Measurements from ENCODE around the gene FAM83F. TPM values are rescaled to one million over a fixed set of nuclear protein-coding genes. Genes with fewer than 3 reads are reported as not detected.

The FAM83F gene
- total and polyA plus RNA-seq, 3 donors from 2014 or later = 30.2 to 57.7 (median 41.1) TPM

DNA sequence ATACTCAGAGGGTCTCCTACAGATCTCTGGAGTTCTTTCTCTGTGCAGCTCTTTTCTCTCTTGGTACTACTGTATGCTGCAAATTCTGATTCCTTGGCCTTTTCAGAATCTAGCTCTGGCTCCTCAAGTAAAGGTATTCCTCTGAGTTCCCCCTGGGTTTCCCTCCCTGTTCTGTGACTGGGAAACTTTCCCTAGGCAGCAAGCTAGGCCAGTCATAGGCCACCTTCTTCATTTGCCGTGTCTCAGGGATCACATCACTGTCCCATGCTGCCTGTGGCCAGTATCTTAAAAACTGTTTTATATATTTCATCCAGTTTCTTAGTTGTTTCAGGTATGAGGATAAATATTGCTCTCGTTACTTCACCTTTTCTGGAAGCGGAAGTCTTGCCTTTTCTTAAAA, 71.2 kb downstream of the FAM83F start:
- no peak overlapping the region for H3K27ac ChIP-seq
- TF ChIP-seq POLR2A (IDR thresholded peaks at IDR 0.05) = no peak
- TF ChIP-seq, protein P1, sequence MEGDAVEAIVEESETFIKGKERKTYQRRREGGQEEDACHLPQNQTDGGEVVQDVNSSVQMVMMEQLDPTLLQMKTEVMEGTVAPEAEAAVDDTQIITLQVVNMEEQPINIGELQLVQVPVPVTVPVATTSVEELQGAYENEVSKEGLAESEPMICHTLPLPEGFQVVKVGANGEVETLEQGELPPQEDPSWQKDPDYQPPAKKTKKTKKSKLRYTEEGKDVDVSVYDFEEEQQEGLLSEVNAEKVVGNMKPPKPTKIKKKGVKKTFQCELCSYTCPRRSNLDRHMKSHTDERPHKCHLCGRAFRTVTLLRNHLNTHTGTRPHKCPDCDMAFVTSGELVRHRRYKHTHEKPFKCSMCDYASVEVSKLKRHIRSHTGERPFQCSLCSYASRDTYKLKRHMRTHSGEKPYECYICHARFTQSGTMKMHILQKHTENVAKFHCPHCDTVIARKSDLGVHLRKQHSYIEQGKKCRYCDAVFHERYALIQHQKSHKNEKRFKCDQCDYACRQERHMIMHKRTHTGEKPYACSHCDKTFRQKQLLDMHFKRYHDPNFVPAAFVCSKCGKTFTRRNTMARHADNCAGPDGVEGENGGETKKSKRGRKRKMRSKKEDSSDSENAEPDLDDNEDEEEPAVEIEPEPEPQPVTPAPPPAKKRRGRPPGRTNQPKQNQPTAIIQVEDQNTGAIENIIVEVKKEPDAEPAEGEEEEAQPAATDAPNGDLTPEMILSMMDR (IDR thresholded peaks at IDR 0.05) = no peak
- H3K27me3 ChIP-seq = no peaks in the 10 kb centered on the region
- intact Hi-C loops (cut with DNase I; ENCODE audit: low total_unique reads) = no loop called here
- no peak for DNase-seq
- no peaks in the 10 kb centered on the region for H3K9me3 ChIP-seq
- WGBS, 2 donors = 80 to 87% methylated on average over 3 of the region's 3 CpGs
- H3K4me3 ChIP-seq = no peak overlapping the region
- H3K4me1 ChIP-seq = no peaks in the 10 kb centered on the region
- H3K36me3 ChIP-seq (ENCODE audit: low read depth, missing control alignments) = no peaks in the 10 kb centered on the region

DNA sequence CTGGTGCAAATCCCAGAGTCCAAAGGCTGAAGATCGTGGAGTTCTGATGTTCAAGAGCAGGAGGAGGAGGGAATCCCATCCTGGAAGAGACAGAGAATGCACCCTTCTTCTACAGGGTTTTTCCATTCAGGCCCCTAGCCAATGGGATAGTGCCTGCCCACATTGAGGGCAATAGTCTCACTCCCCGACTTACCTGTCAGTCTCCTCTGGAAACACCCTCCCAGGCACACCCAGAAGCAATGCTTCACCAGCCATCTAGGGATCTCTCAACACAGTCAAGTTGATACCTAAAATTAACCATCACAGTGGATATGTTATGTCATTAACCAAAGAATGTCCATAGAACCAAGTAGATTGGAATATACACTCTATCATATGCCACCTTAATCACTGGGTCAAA, 72.9 kb downstream of the FAM83F start:
- DNase-seq = no peak
- intact Hi-C loops (cut with DNase I; ENCODE audit: low total_unique reads) = no loop called here
- H3K27me3 ChIP-seq = no peaks in the 10 kb centered on the region
- no peak overlapping the region for H3K4me3 ChIP-seq
- no peak for TF ChIP-seq POLR2A (IDR thresholded peaks at IDR 0.05)
- TF ChIP-seq, protein P1 (IDR thresholded peaks at IDR 0.05) = no peak
- no peaks in the 10 kb centered on the region for H3K36me3 ChIP-seq (ENCODE audit: low read depth, missing control alignments)
- H3K27ac ChIP-seq = no peak overlapping the region
- H3K4me1 ChIP-seq = no peaks in the 10 kb centered on the region
- WGBS, 2 donors = 71 to 78% methylated on average over 2 of the region's 2 CpGs
- H3K9me3 ChIP-seq = no peaks in the 10 kb centered on the region

DNA sequence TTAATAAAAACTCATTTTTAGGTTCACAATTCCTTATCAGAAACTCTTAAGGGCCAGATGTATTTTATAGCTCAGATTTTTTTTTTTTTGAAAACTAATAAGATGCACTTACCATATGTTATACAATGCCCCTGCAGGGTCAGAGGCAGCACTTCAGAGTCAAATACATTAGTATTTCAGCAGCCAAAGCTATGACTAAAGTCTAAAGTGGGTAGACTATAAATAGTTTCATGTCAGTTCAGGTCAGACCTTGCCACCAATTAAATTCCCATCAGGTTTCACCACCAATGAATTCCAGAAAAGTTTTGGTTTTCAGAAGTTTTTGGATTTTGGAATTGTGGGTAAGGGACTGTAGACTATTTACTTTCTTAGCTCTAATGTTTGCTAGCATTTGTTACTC, 75.9 kb downstream of the FAM83F start:
- DNase-seq = no peak
- Histone ChIP-seq H3K4me1 (no peaks in the 10 kb centered on the region), H3K27me3 (no peaks in the 10 kb centered on the region), H3K36me3 (ENCODE audit: low read depth, missing control alignments) (no peaks in the 10 kb centered on the region), H3K9me3 (no peaks in the 10 kb centered on the region), H3K4me3 (no peak overlapping the region), H3K27ac (no peak overlapping the region)
- TF ChIP-seq POLR2A (IDR thresholded peaks at IDR 0.05) = no peak
- TF ChIP-seq, protein P1 (IDR thresholded peaks at IDR 0.05) = no peak
- intact Hi-C loops (cut with DNase I; ENCODE audit: low total_unique reads) = no loop called here

DNA sequence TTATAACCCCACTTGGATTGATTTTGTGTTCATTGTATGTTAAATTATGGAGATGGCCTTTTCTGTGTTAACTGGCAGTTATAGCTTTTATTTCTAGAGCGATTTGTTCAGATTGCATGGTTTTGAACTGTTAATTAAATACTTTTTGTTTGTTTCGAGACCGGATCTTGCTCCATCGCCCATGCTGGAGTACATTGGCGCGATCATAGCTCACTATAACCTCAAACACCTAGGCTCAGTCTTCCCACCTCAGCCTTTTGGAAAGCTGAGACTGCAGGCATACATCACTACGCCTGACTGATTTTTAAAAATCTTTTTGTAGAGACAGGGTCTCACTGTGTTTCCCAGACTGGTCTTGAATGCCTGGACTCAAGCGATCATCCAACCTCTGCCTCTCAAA, 77.0 kb downstream of the FAM83F start:
- intact Hi-C loops (cut with DNase I; ENCODE audit: low total_unique reads) = no loop called here

More for the DNA sequence above, 77.0 kb downstream of the FAM83F start:
- Histone ChIP-seq H3K4me1 (no peaks in the 10 kb centered on the region), H3K9me3 (no peaks in the 10 kb centered on the region), H3K27ac (no peak overlapping the region), H3K4me3 (no peak overlapping the region), H3K36me3 (ENCODE audit: low read depth, missing control alignments) (no peaks in the 10 kb centered on the region), H3K27me3 (no peaks in the 10 kb centered on the region)
- TF ChIP-seq POLR2A (IDR thresholded peaks at IDR 0.05) = no peak
- TF ChIP-seq, protein P1 (IDR thresholded peaks at IDR 0.05) = no peak
- DNase-seq = no peak
- 94 to 98% methylated on average over 8 of the region's 8 CpGs for WGBS, 2 donors
